Measurements from ENCODE around the gene PON1. TPM values are rescaled to one million over a fixed set of nuclear protein-coding genes. Genes with fewer than 3 reads are reported as not detected.

PON1 gene
- total RNA-seq, 1 donor from 2014 or later, result not detected

DNA sequence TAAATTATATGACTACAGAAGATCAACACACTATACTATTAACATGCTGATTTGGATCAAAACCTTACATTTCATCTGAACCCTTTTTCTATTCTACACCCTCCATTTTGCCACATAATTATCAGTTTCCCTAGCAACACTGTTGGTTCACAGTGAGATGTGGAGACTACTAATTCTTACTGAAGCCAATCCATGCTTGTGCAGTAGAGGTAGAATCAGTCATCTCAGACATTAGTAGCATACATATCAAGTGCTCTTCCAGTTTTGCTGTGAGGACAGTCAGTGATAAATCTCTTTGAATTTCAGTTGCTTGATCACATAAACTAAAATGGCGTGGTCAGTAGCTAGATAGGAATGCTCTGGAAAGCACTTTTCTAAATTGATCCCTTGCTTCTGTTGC lies 70.3 kb downstream of the PON1 start:
- ATAC-seq, result no peak

DNA sequence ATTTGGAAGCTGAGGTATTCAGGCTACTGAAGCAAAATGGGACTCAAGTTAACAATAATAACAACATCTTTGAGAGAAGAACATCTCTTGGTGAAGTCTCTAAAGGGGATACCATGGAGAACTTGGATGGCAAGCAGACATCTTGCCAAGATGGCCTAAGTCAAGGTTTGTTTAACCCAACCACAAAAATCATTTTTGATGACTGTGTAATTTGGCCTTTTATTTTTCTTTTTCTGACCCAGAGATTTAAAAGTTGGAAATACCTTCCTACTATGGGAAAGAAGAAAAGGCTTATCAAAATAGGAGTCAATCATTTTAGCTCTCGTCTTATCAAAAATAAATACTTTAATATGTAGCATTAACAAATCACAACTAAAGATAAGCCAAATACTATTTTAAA lies 72.4 kb downstream of the PON1 start:
- ATAC-seq, result no peak

GRCh38 chr7:95250571-95250970 lies 73.8 kb downstream of the PON1 start:
- ATAC-seq, result no peak

Other genes with a start within 250 kb of the PON1 start
- 2.0 TPM for gene PON3, start 71.8 kb upstream of the PON1 start, total RNA-seq
- 35.3 TPM for gene PON2, start 110.5 kb upstream of the PON1 start, total RNA-seq
- not detected for gene ASB4, start 161.4 kb upstream of the PON1 start, total RNA-seq

Measured in esophagus mucosa (tissue), 1 donor.